Anterior cingulate cortex (tissue), 58 donors: ENCODE results near the gene ERO1B.
"Not testable (repeated sequence)": the region's sequence is repeated elsewhere in the genome, so short reads cannot be mapped to it uniquely, and the experiment has no call there.

Experiments used
- DNase-seq, 58 donors: peaks; one replicate each; lab custom pipeline; 2025; lab: John Stamatoyannopoulos, UW

Gene ERO1B

DNA sequence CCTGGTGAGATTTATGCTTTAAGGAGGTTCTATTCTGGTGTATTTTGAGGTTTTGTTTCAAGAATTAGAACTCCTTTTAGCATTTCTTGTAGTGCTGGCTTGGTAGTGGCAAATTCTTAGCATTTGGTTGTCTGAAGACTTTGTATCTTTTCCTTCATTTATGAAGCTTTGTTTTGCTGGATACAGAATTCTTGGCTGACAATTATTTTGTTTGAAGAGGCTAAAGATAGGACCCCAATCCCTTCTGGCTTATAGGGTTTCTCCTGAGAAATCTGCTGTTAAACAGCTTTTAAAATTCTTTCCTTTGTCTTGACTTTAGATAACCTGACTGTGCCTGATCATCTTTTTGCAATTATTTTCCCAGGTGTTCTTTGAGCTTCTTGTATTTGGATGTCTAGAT is 80.8 kb downstream of the ERO1B start:
- no peak for DNase-seq

DNA sequence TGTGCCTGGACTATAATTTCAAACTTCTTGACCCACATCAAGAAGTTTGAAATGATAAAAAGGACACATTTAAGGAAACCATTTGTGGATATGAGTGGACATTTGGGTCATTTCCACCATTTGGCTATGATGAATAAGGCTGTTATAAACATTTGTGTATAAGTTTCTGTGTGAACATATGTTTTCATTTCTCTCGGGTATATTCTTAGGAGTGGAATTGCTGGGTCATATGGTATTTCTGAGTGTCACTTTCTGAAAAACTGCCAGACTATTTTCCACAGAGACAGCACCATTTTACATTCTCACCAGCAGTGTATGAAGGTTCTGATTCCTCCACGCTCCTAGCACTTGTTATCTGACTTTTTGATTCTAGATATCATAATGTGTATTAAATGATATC is 88.6 kb downstream of the ERO1B start:
- DNase-seq: no peak

- not testable (repeated sequence) for DNase-seq
These were observed 93.7 kb downstream of the ERO1B start for GRCh38 chr1:236188084-236188483.

GRCh38 chr1:236186471-236186870 is 95.3 kb downstream of the ERO1B start:
- not testable (repeated sequence) for DNase-seq

DNA sequence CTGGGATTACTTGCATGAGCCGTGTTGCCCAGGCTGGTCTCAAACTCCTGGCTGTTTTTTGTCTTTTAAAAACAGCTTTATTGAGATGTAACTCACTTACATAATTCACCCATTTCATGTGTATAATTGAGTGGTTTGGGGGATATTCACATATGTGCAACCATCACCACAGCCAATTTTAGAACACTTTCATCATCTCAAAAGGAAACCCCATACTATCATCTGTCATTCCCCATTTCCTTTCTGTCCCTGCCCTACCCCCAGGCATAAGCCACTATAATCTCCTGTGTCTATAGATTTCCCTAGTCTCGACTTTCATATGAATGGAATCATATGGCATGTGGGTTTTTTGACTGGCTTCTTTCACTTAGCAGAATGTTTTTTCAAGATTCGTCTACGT is 96.1 kb downstream of the ERO1B start:
- DNase-seq: no peak

GRCh38 chr1:236181059-236181458 is 100.7 kb downstream of the ERO1B start:
- DNase-seq: no peak

GRCh38 chr1:236179634-236180033 is 102.1 kb downstream of the ERO1B start:
- DNase-seq: no peak

DNA sequence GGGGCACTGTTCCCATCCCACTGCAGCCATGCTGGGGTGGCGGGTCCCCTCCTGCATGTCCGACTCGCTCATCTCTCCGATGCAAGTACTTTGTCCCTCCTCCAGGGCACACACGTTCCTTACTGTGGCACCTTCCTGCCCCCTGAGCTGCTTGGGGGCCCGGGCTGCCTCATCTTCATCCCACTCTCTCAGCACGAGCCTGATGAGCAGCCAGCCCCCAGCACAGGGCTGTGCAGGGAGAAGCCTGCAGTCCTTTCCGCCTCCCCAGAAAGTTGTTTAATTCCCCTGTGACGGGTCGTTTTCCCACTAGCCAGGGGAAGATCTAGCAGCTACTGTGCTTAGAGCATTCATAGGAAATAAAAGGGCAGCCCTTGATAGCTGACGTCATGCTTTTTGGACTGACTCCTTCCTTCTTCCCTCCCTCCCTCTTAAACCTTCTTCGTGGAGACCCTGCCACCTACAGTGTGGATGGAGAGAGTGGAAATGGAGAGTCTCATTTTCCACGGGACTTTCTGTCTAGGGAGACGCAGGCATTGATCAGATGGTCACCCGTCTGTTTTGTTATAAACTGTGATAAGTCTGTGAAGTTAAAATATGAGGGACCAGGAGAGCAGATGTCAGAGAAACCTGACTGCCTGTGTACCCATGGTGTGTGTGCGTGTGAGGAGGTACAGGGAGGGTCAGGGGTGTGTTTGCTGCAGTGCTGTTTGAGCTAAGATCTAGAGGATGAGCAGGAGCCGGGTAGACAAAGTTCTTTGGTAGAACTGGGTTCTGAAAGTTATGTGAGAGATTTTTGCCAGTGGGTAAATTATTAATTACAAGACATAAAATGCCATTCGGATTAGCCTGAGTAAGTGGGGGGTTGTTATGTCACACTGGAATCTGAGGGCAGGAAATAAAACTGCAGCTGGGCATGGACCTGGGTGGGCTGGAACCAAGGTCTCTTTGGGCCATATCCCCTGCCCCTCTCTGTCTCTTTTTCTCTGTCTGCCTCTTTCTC is 105.1 kb downstream of the ERO1B start:
- no peak for DNase-seq

DNA sequence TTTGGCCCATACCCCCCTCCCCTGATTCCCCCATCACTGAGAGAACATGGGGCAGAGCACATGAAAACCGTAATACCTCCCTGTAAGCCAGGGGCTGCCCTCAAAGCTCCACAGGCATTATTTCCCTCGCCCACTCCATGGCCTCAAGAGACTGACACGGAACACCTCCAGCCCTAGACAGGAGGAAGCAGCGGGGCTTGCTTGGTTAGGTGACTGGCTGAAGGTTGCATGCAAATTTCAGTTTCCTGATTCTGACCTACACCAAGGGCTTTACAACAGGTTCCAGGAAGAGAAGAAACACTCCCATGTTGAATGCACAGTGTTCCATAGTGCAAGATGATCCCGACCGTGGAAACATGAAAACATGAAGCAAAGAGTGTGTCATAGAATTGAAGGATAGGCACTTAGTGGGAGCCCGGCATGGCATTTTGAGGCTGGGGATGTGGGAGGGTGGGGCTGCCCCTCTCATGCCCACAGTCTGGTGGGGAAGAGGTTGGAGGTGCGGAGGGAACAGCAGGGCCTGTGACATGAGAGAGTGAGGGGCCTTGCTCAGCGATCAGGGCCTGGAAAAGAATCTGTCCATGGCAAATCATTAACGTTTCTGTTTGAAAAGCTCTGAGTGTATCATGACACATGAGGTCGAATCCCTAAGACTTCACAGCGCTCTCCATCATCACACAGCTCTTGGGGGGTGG is 106.0 kb downstream of the ERO1B start:
- no peak for DNase-seq

- DNase-seq: no peak
These were observed 108.5 kb downstream of the ERO1B start for GRCh38 chr1:236173174-236173767.

DNA sequence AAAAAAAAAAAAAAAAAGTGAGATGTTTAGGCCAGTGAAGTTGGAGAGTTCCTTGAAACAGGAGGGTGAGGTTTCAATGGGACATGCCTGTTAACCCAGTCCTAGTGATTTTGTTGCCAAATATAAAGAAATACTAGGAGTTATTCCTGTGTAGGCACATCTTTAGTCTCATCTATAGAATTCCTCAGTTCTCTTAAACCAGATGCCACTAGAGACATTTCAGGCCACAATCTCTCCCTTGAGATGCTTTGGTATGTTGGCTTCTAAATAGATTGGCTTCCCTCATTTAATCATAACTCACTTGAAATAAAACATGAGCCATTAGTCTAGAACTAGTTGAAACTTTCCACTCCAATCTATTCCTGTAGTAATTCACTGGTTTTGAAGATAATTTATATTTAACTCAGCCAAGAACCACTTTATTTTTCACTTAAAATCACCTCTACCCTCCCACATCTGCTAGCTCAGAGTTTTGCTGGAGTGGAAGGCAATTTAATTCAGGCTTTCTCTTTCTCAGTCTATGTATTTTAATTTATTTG is 109.6 kb downstream of the ERO1B start:
- no peak for DNase-seq

- DNase-seq: peak in 1 of 58 donors; percentile 18
These were observed 112.9 kb downstream of the ERO1B start for GRCh38 chr1:236168716-236169429.

DNA sequence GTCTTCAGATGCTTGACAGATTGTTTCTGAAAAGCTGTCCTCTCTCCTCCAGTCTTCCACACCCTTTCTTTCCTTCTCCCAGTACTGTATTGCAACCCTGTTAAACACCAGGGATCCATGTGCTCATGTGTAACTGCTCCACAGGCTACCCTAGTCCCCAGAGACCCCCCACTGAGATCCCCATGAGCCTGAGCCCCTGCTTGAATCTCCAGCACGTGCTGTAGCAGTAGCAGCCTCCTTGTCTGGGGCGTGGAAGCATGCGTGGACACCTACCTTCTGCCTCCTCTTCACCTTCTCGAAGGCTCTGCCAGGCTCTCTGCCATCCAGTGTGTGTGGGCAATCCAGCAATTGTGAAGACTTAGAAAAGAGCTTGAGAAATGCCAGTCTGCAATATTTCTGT is 114.2 kb downstream of the ERO1B start:
- no peak for DNase-seq

GRCh38 chr1:236167154-236167553 is 114.6 kb downstream of the ERO1B start:
- no peak for DNase-seq

DNA sequence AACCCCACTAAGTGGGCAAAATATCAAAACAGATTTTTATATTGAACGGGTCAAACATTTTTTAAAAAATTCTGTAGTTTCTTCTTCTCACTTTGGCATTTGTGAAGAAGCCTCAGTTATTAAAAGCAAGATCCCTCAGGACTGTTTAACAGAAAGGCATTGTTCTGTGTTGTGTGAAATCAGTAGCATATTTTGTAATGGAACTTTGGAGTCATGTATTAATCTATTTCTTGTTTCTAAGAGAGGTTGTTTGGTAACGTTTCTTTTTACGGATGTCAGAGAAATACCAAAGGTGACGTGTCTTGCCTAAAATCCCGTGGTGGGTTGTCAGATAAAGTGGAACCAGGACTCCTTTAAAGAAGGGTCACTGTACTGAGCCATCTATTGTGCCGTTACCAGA is 115.7 kb downstream of the ERO1B start:
- no peak for DNase-seq
